Stimulated activated naive CD8-positive, alpha-beta T cell treated with anti-CD3 and anti-CD28 coated beads, Interleukin-15, amount 100 ng/mL, for 72 hours (primary cell): Measurements from ENCODE around the gene MYL6B.
A peak's percentile ranks its signal among the peaks of the same experiment; 100 is the strongest.

ENCODE experiments used
- ATAC-seq: fragments of 150-1000 bp; cut with Tn5 transposase; 2 replicates; pipeline ENCODE4 v1.10.0; 2021; ENCODE audit warnings: mild to moderate bottlenecking, moderate library complexity
- DNase-seq, 2 donors: peaks; one replicate each; pipeline ENCODE4 v3.0.0; 2021 to 2022
- H3K27ac Mint-ChIP-seq, 2 donors: one replicate each; pipeline ENCODE4 v1.8.0; 2022; ENCODE audit warnings: mild to moderate bottlenecking in 2 of 2, mixed read lengths in 2 of 2, moderate library complexity in 2 of 2
- H3K27me3 Mint-ChIP-seq: one replicate; pipeline ENCODE4 v1.8.0; 2022; ENCODE audit warnings: mixed read lengths
- H3K4me1 Mint-ChIP-seq: one replicate; pipeline ENCODE4 v1.8.0; 2022; ENCODE audit warnings: mild to moderate bottlenecking, mixed read lengths
- H3K4me3 Mint-ChIP-seq, 2 donors: one replicate each; pipeline ENCODE4 v1.8.0; 2022; ENCODE audit warnings: mild to moderate bottlenecking in 2 of 2, mixed read lengths in 2 of 2, moderate library complexity in 1 of 2
- H3K9me3 Mint-ChIP-seq, 2 donors: one replicate each; pipeline ENCODE4 v1.8.0; 2022; ENCODE audit warnings: mixed read lengths in 2 of 2

MYL6B gene

GRCh38 chr12:56130876-56131275 lies 21.5 kb upstream of the MYL6B start:
- peak overlapping the region; percentile 96 to 99 for H3K4me3 Mint-ChIP-seq
- H3K27ac Mint-ChIP-seq, result peak overlapping the region; percentile 16 to 60
- no peaks in the 10 kb centered on the region for H3K27me3 Mint-ChIP-seq
- H3K9me3 Mint-ChIP-seq, result no peaks in the 10 kb centered on the region
- no peak for DNase-seq
- ATAC-seq, result no peak
- H3K4me1 Mint-ChIP-seq, result peaks cover 76% of the 10 kb centered on the region

- Mint-ChIP-seq H3K4me3 (no peak overlapping the region), H3K9me3 (no peaks in the 10 kb centered on the region), H3K27me3 (no peaks in the 10 kb centered on the region), H3K4me1 (peaks cover 77% of the 10 kb centered on the region), H3K27ac (peak overlapping the region in 1 of 2 donors; percentile 76)
- no peak for DNase-seq
- ATAC-seq, result no peak
Observed at GRCh38 chr12:56134897-56135296, 17.5 kb upstream of the MYL6B start.

- H3K4me1 Mint-ChIP-seq, result peaks cover 71% of the 10 kb centered on the region
- H3K9me3 Mint-ChIP-seq, result no peaks in the 10 kb centered on the region
- peak overlapping the region in 1 of 2 donors; percentile 75 for H3K27ac Mint-ChIP-seq
- no peak overlapping the region for H3K4me3 Mint-ChIP-seq
- DNase-seq, result no peak
- no peaks in the 10 kb centered on the region for H3K27me3 Mint-ChIP-seq
- no peak for ATAC-seq
Observed at GRCh38 chr12:56137853-56138571, 14.4 kb upstream of the MYL6B start.

- no peaks in the 10 kb centered on the region for H3K27me3 Mint-ChIP-seq
- no peaks in the 10 kb centered on the region for H3K9me3 Mint-ChIP-seq
- DNase-seq (no peak), ATAC-seq (no peak)
- peak overlapping the region in 1 of 2 donors; percentile 15 for H3K27ac Mint-ChIP-seq
- no peak overlapping the region for H3K4me3 Mint-ChIP-seq
- peaks cover 44% of the 10 kb centered on the region for H3K4me1 Mint-ChIP-seq
Observed at GRCh38 chr12:56141946-56142784, 10.2 kb upstream of the MYL6B start.

- ATAC-seq (no peak), DNase-seq (no peak)
- Mint-ChIP-seq H3K27me3 (no peaks in the 10 kb centered on the region), H3K4me3 (no peak overlapping the region), H3K4me1 (peaks cover 33% of the 10 kb centered on the region), H3K9me3 (no peaks in the 10 kb centered on the region), H3K27ac (peak overlapping the region; percentile 67 to 82)
Observed at GRCh38 chr12:56143217-56143616, 9.2 kb upstream of the MYL6B start.

GRCh38 chr12:56143870-56144269 lies 8.5 kb upstream of the MYL6B start:
- H3K27me3 Mint-ChIP-seq, result no peaks in the 10 kb centered on the region
- no peak for DNase-seq
- no peak overlapping the region for H3K4me3 Mint-ChIP-seq
- no peak for ATAC-seq
- H3K27ac Mint-ChIP-seq, result no peak overlapping the region
- peaks cover 28% of the 10 kb centered on the region for H3K4me1 Mint-ChIP-seq
- no peaks in the 10 kb centered on the region for H3K9me3 Mint-ChIP-seq

GRCh38 chr12:56145217-56145616 lies 7.2 kb upstream of the MYL6B start:
- H3K27ac Mint-ChIP-seq, result no peak overlapping the region
- no peak for ATAC-seq

GRCh38 chr12:56146492-56147460 lies 5.6 kb upstream of the MYL6B start:
- no peak overlapping the region for H3K4me3 Mint-ChIP-seq
- H3K27ac Mint-ChIP-seq, result peak overlapping the region in 1 of 2 donors; percentile 42
- no peak for DNase-seq
- H3K4me1 Mint-ChIP-seq, result peaks cover 35% of the 10 kb centered on the region
- no peak for ATAC-seq
- H3K27me3 Mint-ChIP-seq, result no peaks in the 10 kb centered on the region
- no peaks in the 10 kb centered on the region for H3K9me3 Mint-ChIP-seq

More at GRCh38 chr12:56145217-56145616, 7.2 kb upstream of the MYL6B start:
- DNase-seq, result no peak
- H3K27me3 Mint-ChIP-seq, result no peaks in the 10 kb centered on the region
- peaks cover 30% of the 10 kb centered on the region for H3K4me1 Mint-ChIP-seq
- H3K4me3 Mint-ChIP-seq, result no peak overlapping the region
- H3K9me3 Mint-ChIP-seq, result no peaks in the 10 kb centered on the region

GRCh38 chr12:56150563-56150962 lies 1.8 kb upstream of the MYL6B start:
- Mint-ChIP-seq H3K27ac (peak overlapping the region; percentile 80 to 82), H3K4me3 (peak overlapping the region; percentile 40 to 59), H3K4me1 (peaks cover 41% of the 10 kb centered on the region), H3K27me3 (no peaks in the 10 kb centered on the region), H3K9me3 (no peaks in the 10 kb centered on the region)
- DNase-seq (no peak), ATAC-seq (no peak)

- ATAC-seq, result peak; percentile 82
- Mint-ChIP-seq H3K27ac (peak overlapping the region; percentile 96 to 98), H3K4me1 (peaks cover 43% of the 10 kb centered on the region), H3K4me3 (peak overlapping the region; percentile 87 to 93), H3K27me3 (no peaks in the 10 kb centered on the region), H3K9me3 (no peaks in the 10 kb centered on the region)
- peak; percentile 70 to 78 for DNase-seq
Observed at GRCh38 chr12:56151672-56152131, 685 bp upstream of the MYL6B start.

GRCh38 chr12:56152756-56153677 lies 630 bp downstream of the MYL6B start:
- no peaks in the 10 kb centered on the region for H3K27me3 Mint-ChIP-seq
- peaks cover 52% of the 10 kb centered on the region for H3K4me1 Mint-ChIP-seq
- DNase-seq (no peak), ATAC-seq (no peak)
- peak overlapping the region; percentile 87 to 93 for H3K4me3 Mint-ChIP-seq
- H3K27ac Mint-ChIP-seq, result peak overlapping the region; percentile 96 to 98
- no peaks in the 10 kb centered on the region for H3K9me3 Mint-ChIP-seq

- peaks cover 52% of the 10 kb centered on the region for H3K4me1 Mint-ChIP-seq
- H3K4me3 Mint-ChIP-seq, result peak overlapping the region; percentile 87 to 93
- no peak overlapping the region for H3K27ac Mint-ChIP-seq
- no peak for DNase-seq
- H3K27me3 Mint-ChIP-seq, result no peaks in the 10 kb centered on the region
- H3K9me3 Mint-ChIP-seq, result no peaks in the 10 kb centered on the region
- no peak for ATAC-seq
Observed at GRCh38 chr12:56153678-56154065, 1.3 kb downstream of the MYL6B start.

GRCh38 chr12:56154246-56154771 lies 1.9 kb downstream of the MYL6B start:
- Mint-ChIP-seq H3K27ac (no peak overlapping the region), H3K4me3 (no peak overlapping the region)

GRCh38 chr12:56154818-56155217 lies 2.4 kb downstream of the MYL6B start:
- Mint-ChIP-seq H3K4me1 (peaks cover 61% of the 10 kb centered on the region), H3K27me3 (no peaks in the 10 kb centered on the region), H3K27ac (no peak overlapping the region), H3K4me3 (no peak overlapping the region), H3K9me3 (no peaks in the 10 kb centered on the region)
- DNase-seq (no peak), ATAC-seq (no peak)

More at GRCh38 chr12:56154246-56154771, 1.9 kb downstream of the MYL6B start:
- DNase-seq, result no peak
- no peak for ATAC-seq
- H3K4me1 Mint-ChIP-seq, result peaks cover 56% of the 10 kb centered on the region
- no peaks in the 10 kb centered on the region for H3K9me3 Mint-ChIP-seq
- H3K27me3 Mint-ChIP-seq, result no peaks in the 10 kb centered on the region
